Measurements from ENCODE around the gene ATP23.

ATP23 gene, protein sequence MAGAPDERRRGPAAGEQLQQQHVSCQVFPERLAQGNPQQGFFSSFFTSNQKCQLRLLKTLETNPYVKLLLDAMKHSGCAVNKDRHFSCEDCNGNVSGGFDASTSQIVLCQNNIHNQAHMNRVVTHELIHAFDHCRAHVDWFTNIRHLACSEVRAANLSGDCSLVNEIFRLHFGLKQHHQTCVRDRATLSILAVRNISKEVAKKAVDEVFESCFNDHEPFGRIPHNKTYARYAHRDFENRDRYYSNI

DNA sequence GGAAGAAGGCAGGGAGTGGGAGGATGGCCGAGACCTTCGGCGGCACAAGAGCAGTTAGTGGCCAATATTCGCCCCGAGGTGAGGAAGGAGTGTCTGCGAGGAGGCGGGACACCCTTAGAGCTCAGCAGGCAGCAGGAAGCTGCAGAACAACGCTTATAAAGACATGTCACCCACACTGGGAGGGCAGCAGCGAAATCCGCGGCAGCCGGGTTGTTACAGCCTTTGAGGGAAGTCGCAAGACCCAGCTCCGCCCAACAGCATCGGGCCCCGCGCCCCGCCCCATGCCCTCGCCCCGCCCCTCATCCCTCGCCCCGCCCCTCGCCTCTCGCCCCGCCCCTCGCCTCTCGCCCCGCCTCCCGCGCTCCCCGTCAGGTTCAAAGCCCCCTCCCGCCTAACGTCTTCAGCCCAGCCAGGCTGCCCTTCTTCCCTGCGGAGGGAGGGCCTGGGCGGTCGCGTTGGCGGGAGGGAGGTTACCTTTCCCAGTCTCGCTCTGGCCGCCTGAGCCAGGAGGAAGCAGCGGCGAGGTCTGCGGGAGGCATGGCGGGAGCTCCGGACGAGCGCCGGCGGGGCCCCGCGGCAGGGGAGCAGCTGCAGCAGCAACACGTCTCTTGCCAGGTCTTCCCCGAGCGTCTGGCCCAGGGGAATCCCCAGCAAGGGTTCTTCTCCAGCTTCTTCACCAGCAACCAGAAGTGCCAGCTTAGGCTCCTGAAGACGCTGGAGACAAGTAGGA is at the start of gene ATP23:
ATP23 (plus strand) TSS at position 403 of the 730 bp plus-strand sequence; CDS start at position 538, 135 bp downstream.
- ChIA-PET CTCF (interaction anchor here (1.7 kb wide), 1 partner anchor 158 kb away, joined by 5 read pairs; the partner anchor contains the start of gene TSFM), POLR2A (interaction anchor here (0.6 to 1.2 kb wide), 4 partner anchors 17 to 1185 kb away, joined by 3 to 5 read pairs (median 4); no protein-coding TSS in a partner anchor)
- DNase-seq (ENCODE audit: extremely low spot score): peak; percentile 94
- TF ChIP-seq, protein P1, sequence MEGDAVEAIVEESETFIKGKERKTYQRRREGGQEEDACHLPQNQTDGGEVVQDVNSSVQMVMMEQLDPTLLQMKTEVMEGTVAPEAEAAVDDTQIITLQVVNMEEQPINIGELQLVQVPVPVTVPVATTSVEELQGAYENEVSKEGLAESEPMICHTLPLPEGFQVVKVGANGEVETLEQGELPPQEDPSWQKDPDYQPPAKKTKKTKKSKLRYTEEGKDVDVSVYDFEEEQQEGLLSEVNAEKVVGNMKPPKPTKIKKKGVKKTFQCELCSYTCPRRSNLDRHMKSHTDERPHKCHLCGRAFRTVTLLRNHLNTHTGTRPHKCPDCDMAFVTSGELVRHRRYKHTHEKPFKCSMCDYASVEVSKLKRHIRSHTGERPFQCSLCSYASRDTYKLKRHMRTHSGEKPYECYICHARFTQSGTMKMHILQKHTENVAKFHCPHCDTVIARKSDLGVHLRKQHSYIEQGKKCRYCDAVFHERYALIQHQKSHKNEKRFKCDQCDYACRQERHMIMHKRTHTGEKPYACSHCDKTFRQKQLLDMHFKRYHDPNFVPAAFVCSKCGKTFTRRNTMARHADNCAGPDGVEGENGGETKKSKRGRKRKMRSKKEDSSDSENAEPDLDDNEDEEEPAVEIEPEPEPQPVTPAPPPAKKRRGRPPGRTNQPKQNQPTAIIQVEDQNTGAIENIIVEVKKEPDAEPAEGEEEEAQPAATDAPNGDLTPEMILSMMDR (IDR thresholded peaks at IDR 0.05; ENCODE audit: control extremely low read depth, extremely low read depth, low read depth, missing control alignments): no peak

DNA sequence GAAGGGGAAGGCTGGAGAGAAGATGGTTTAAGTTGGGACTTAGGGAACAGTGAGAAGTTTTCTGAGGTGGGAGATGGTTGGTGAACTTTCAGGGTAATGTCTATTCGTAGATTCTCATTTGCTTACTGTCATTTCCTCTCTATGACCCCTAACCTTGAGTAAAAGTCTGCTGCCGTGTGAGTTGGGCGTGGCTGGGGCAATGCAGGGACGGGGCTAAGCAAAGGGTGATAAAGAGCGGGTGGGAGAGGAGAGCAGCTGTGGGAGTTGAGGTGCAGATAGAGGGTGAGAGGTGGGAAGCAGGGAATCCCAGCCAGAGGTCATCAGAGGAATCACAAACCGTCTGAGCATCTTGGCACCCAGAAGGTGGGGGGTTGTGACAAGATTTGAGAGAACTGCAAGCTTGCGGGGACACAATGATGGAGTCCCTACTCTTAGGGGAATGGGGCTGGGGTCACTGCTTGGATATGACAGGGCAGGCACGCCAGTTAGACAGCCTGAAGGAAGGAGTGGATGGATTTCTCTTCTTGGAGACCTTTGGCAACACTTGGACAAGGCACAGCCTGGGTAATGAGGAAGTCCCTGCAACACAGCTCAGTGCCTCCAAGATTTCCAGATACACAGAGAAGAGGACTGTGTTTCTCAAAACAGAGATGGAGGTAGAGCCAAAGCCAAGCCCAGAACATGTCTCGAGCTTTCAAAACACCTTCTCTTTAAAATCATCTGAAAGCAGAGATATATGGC is 49.0 kb upstream of the ATP23 start:
- CTCF ChIA-PET: interaction anchor here (3.4 to 16.8 kb wide), 3 partner anchors 10 to 55 kb away, joined by 15 to 279 read pairs (median 72); no protein-coding TSS in a partner anchor
- no peak for DNase-seq (ENCODE audit: extremely low spot score)
- TF ChIP-seq, protein P1 (IDR thresholded peaks at IDR 0.05; ENCODE audit: control extremely low read depth, extremely low read depth, low read depth, missing control alignments): no peak
- POLR2A ChIA-PET: no interaction called here

GRCh38 chr12:57893431-57894353 is 47.7 kb upstream of the ATP23 start:
- ChIA-PET CTCF (interaction anchor here (1.0 to 16.8 kb wide), 8 partner anchors 10 to 110 kb away, joined by 3 to 279 read pairs (median 9); partner anchors contain the start of gene TSFM), POLR2A (interaction anchor here (1.0 kb wide), 1 partner anchor 48 kb away, joined by 3 read pairs; no protein-coding TSS in a partner anchor)
- TF ChIP-seq, protein P1 (IDR thresholded peaks at IDR 0.05; ENCODE audit: control extremely low read depth, extremely low read depth, low read depth, missing control alignments): no peak
- no peak for DNase-seq (ENCODE audit: extremely low spot score)

GRCh38 chr12:57894399-57895292 is 46.7 kb upstream of the ATP23 start:
- TF ChIP-seq, protein P1 (IDR thresholded peaks at IDR 0.05; ENCODE audit: control extremely low read depth, extremely low read depth, low read depth, missing control alignments): no peak
- DNase-seq (ENCODE audit: extremely low spot score): no peak
- ChIA-PET CTCF (interaction anchor here (1.0 to 16.8 kb wide), 13 partner anchors 9 to 111 kb away, joined by 3 to 279 read pairs (median 4); partner anchors contain the start of gene TSFM), POLR2A (interaction anchor here (1.0 kb wide), 1 partner anchor 49 kb away, joined by 3 read pairs; no protein-coding TSS in a partner anchor)

GRCh38 chr12:57895389-57896114 is 45.8 kb upstream of the ATP23 start:
- ChIA-PET CTCF (interaction anchor here (1.0 to 16.8 kb wide), 10 partner anchors 10 to 112 kb away, joined by 3 to 279 read pairs (median 5); partner anchors contain the start of gene TSFM), POLR2A (no interaction called here)
- TF ChIP-seq, protein P1 (IDR thresholded peaks at IDR 0.05; ENCODE audit: control extremely low read depth, extremely low read depth, low read depth, missing control alignments): no peak
- no peak for DNase-seq (ENCODE audit: extremely low spot score)

Data from GM10248 (cell line).